Nephron progenitor cell (in vitro differentiated cells): ENCODE measurements around the gene RAI1.

Experiments used
- DNase-seq: peaks from one replicate; pipeline ENCODE4 v3.0.0; 2021
- H3K27ac Mint-ChIP-seq: 2 replicates; pipeline ENCODE4 v1.8.0; 2021; ENCODE audit warnings: mild to moderate bottlenecking, moderate library complexity, mixed read lengths
- H3K27me3 Mint-ChIP-seq: 2 replicates; pipeline ENCODE4 v1.8.0; 2021; ENCODE audit warnings: mild to moderate bottlenecking, low read depth, mixed read lengths; ENCODE audit not compliant: poor library complexity
- H3K36me3 Mint-ChIP-seq: 2 replicates; pipeline ENCODE4 v1.8.0; 2021; ENCODE audit warnings: low read depth, mixed read lengths
- H3K4me1 Mint-ChIP-seq: 2 replicates; pipeline ENCODE4 v1.8.0; 2021; ENCODE audit warnings: mixed read lengths
- H3K4me3 Mint-ChIP-seq: 2 replicates; pipeline ENCODE4 v1.8.0; 2021; ENCODE audit warnings: mild to moderate bottlenecking, moderate library complexity, mixed read lengths
- H3K9me3 Mint-ChIP-seq: 2 replicates; pipeline ENCODE4 v1.8.0; 2021; ENCODE audit warnings: mild to moderate bottlenecking, moderate library complexity, mixed read lengths
- CTCF ChIP-seq: fragments of 200-600 bp; sonication (generic); IDR thresholded peaks from 2 replicates; pipeline ENCODE4 v1.5.0; 2021; ENCODE audit warnings: antibody characterized with exemption

RAI1 gene

GRCh38 chr17:17792551-17793377 is 111.5 kb downstream of the RAI1 start:
- Mint-ChIP-seq H3K27me3 (peaks cover 9% of the 10 kb centered on the region), H3K9me3 (no peaks in the 10 kb centered on the region), H3K4me3 (peak overlapping the region; percentile 48), H3K36me3 (peaks cover 13% of the 10 kb centered on the region), H3K4me1 (peaks cover 62% of the 10 kb centered on the region), H3K27ac (peak overlapping the region; percentile 72)
- TF ChIP-seq CTCF, result no peak
- DNase-seq, result no peak

GRCh38 chr17:17793378-17794214 is 112.3 kb downstream of the RAI1 start:
- H3K4me1 Mint-ChIP-seq, result peaks cover 56% of the 10 kb centered on the region
- peaks cover 9% of the 10 kb centered on the region for H3K27me3 Mint-ChIP-seq
- no peaks in the 10 kb centered on the region for H3K9me3 Mint-ChIP-seq
- no peak for TF ChIP-seq CTCF
- no peak overlapping the region for H3K27ac Mint-ChIP-seq
- peaks cover 15% of the 10 kb centered on the region for H3K36me3 Mint-ChIP-seq
- H3K4me3 Mint-ChIP-seq, result no peak overlapping the region
- no peak for DNase-seq

- peaks cover 15% of the 10 kb centered on the region for H3K36me3 Mint-ChIP-seq
- no peak overlapping the region for H3K27ac Mint-ChIP-seq
- H3K27me3 Mint-ChIP-seq, result peaks cover 8% of the 10 kb centered on the region
- H3K4me1 Mint-ChIP-seq, result peaks cover 56% of the 10 kb centered on the region
- H3K9me3 Mint-ChIP-seq, result no peaks in the 10 kb centered on the region
- no peak for TF ChIP-seq CTCF
- DNase-seq, result no peak
- no peak overlapping the region for H3K4me3 Mint-ChIP-seq
Measured at GRCh38 chr17:17794382-17794781, 113.1 kb downstream of the RAI1 start.

GRCh38 chr17:17795296-17795695 is 114.0 kb downstream of the RAI1 start:
- no peak for TF ChIP-seq CTCF
- H3K36me3 Mint-ChIP-seq, result peaks cover 20% of the 10 kb centered on the region

GRCh38 chr17:17795946-17796786 is 114.9 kb downstream of the RAI1 start:
- H3K4me3 Mint-ChIP-seq, result no peak overlapping the region
- no peak for DNase-seq
- no peak for TF ChIP-seq CTCF
- H3K27ac Mint-ChIP-seq, result no peak overlapping the region
- peaks cover 22% of the 10 kb centered on the region for H3K36me3 Mint-ChIP-seq
- H3K9me3 Mint-ChIP-seq, result no peaks in the 10 kb centered on the region
- H3K4me1 Mint-ChIP-seq, result peaks cover 48% of the 10 kb centered on the region
- H3K27me3 Mint-ChIP-seq, result no peaks in the 10 kb centered on the region

More at GRCh38 chr17:17795296-17795695, 114.0 kb downstream of the RAI1 start:
- H3K4me3 Mint-ChIP-seq, result no peak overlapping the region
- no peak for DNase-seq
- peaks cover 4% of the 10 kb centered on the region for H3K27me3 Mint-ChIP-seq
- H3K4me1 Mint-ChIP-seq, result peaks cover 56% of the 10 kb centered on the region
- H3K9me3 Mint-ChIP-seq, result no peaks in the 10 kb centered on the region
- no peak overlapping the region for H3K27ac Mint-ChIP-seq
